GM23338 (cell line): ENCODE results near the gene VCL. TPM values are rescaled to one million over a fixed set of nuclear protein-coding genes. Genes with fewer than 3 reads are reported as not detected.

Source experiments
- ATAC-seq: fragments of 200-7000 bp; cut with Tn5 transposase; 3 replicates; pipeline ENCODE4 v1.9.1; 2020
- DNase-seq: peaks from one replicate; pipeline ENCODE4 v3.0.0-alpha.2; 2015; ENCODE audit warnings: low spot score
- H2AFZ ChIP-seq: fragments of 200-600 bp; sonication (generic); 2 replicates; pipeline ENCODE4 v1.8.0; 2016; ENCODE audit warnings: antibody characterized with exemption, mild to moderate bottlenecking, moderate library complexity
- H3F3A ChIP-seq: fragments of 200-600 bp; sonication (generic); replicated peaks from 2 replicates; pipeline ENCODE4 v1.8.0; 2017; ENCODE audit warnings: antibody characterized with exemption, mixed run types, low read depth
- H3K27ac ChIP-seq: fragments of 200-600 bp; sonication (generic); 2 replicates; pipeline ENCODE4 v1.6.1; 2016; ENCODE audit warnings: low read depth
- H3K27me3 ChIP-seq: fragments of 200-600 bp; sonication (generic); 2 replicates; pipeline ENCODE4 v1.8.0; 2016; ENCODE audit warnings: mild to moderate bottlenecking, mixed run types, moderate library complexity; ENCODE audit not compliant: insufficient read depth
- H3K36me3 ChIP-seq: fragments of 200-600 bp; sonication (generic); 2 replicates; pipeline ENCODE4 v1.8.0; 2016; ENCODE audit warnings: mild to moderate bottlenecking; ENCODE audit not compliant: insufficient read depth
- H3K4me1 ChIP-seq: fragments of 200-600 bp; sonication (generic); 2 replicates; pipeline ENCODE4 v1.8.0; 2016; ENCODE audit warnings: mild to moderate bottlenecking, moderate library complexity; ENCODE audit not compliant: insufficient read depth
- H3K4me2 ChIP-seq: fragments of 200-600 bp; sonication (generic); 2 replicates; pipeline ENCODE4 v1.7.1; 2017; ENCODE audit warnings: mixed run types
- H3K4me3 ChIP-seq: fragments of 200-600 bp; sonication (generic); 2 replicates; pipeline ENCODE4 v1.6.1; 2016; ENCODE audit warnings: mixed run types
- H3K79me2 ChIP-seq: fragments of 200-600 bp; sonication (generic); replicated peaks from 2 replicates; pipeline ENCODE4 v1.8.0; 2017; ENCODE audit warnings: mild to moderate bottlenecking; ENCODE audit not compliant: insufficient read depth
- H3K9me2 ChIP-seq: fragments of 200-600 bp; sonication (generic); 2 replicates; pipeline ENCODE4 v1.8.0; 2017; ENCODE audit not compliant: insufficient read depth
- H4K20me1 ChIP-seq: fragments of 200-600 bp; sonication (generic); replicated peaks from 2 replicates; pipeline ENCODE4 v1.8.0; 2017; ENCODE audit warnings: mild to moderate bottlenecking; ENCODE audit not compliant: insufficient read depth
- H3K27ac Mint-ChIP-seq: 2 replicates; pipeline ENCODE4 v1.8.0; 2020; ENCODE audit warnings: inconsistent platforms, mild to moderate bottlenecking, moderate library complexity, mixed read lengths
- H3K27me3 Mint-ChIP-seq: 3 replicates; pipeline ENCODE4 v1.8.0; 2022; ENCODE audit warnings: low read depth, mild to moderate bottlenecking, moderate library complexity, mixed read lengths, inconsistent platforms; ENCODE audit not compliant: insufficient read depth, poor library complexity
- H3K36me3 Mint-ChIP-seq: 3 replicates; pipeline ENCODE4 v1.8.0; 2021; ENCODE audit warnings: low read depth, mild to moderate bottlenecking, inconsistent platforms, moderate library complexity, mixed read lengths
- H3K4me1 Mint-ChIP-seq: 3 replicates; pipeline ENCODE4 v1.8.0; 2020; ENCODE audit warnings: mild to moderate bottlenecking, inconsistent platforms, mixed read lengths
- H3K4me3 Mint-ChIP-seq: 3 replicates; pipeline ENCODE4 v1.8.0; 2021; ENCODE audit warnings: moderate library complexity, mild to moderate bottlenecking, inconsistent platforms, mixed read lengths
- H3K9me3 Mint-ChIP-seq: 3 replicates; pipeline ENCODE4 v1.8.0; 2020; ENCODE audit warnings: moderate library complexity, mild to moderate bottlenecking, inconsistent platforms, mixed read lengths
- CREB1 ChIP-seq: fragments of 250-450 bp; sonication (Bioruptor Pico); IDR thresholded peaks from 2 replicates; pipeline ENCODE4 v1.5.0; 2020; ENCODE audit warnings: low read depth, mild to moderate bottlenecking, moderate library complexity
- EZH2phosphoT487 ChIP-seq: fragments of 200-600 bp; sonication (generic); IDR thresholded peaks from one replicate; pipeline ENCODE4 v1.8.1; 2018; ENCODE audit warnings: antibody characterized with exemption; ENCODE audit not compliant: unreplicated experiment
- NANOG ChIP-seq: IDR thresholded peaks from 2 replicates; pipeline ENCODE4 v1.6.1; 2016; ENCODE audit warnings: antibody characterized with exemption, borderline replicate concordance
- POLR2AphosphoS5 ChIP-seq: IDR thresholded peaks from 2 replicates; pipeline ENCODE4 v1.6.1; 2016; ENCODE audit warnings: antibody characterized with exemption, low read depth
- ZNF114 ChIP-seq: fragments of 250-450 bp; sonication (Bioruptor Pico); IDR thresholded peaks from 2 replicates; pipeline ENCODE4 v1.5.0; 2020; ENCODE audit warnings: mild to moderate bottlenecking, moderate library complexity
- ZNF331 ChIP-seq: fragments of 250-450 bp; sonication (Bioruptor Pico); IDR thresholded peaks from 2 replicates; pipeline ENCODE4 v1.5.0; 2020; ENCODE audit warnings: low read depth, mild to moderate bottlenecking, moderate library complexity
- polyA plus RNA-seq: library from polyadenylated mRNA; unstranded; fragments of >200 nt; fragmentation: Nextera tagmentation; extraction: Ambion mirVana; gene quantifications from 2 replicates; pipeline ENCODE4 v1.2.1, GENCODE V29; 2016
- total RNA-seq: library from RNA; depleted of rRNA; stranded (reverse); fragments of >200 nt; shearing (Covaris generic); gene quantifications from 2 replicates; pipeline ENCODE4 v1.2.3, GENCODE V29; 2014
- TF ChIP-seq, protein P1 (sequence below), 2 experiments: fragments of 200-600 bp in 1 of 2; sonication (generic) in 1 of 2; conservative IDR thresholded peaks; 2 replicates each; pipeline versions ENCODE4 v1.5.1 to v1.6.1; 2016 to 2017; ENCODE audit warnings: antibody characterized with exemption in 2 of 2, low read depth in 2 of 2, mild to moderate bottlenecking in 2 of 2, moderate library complexity in 1 of 2
- TF ChIP-seq, protein P2 (sequence below): fragments of 250-450 bp; sonication (Bioruptor Pico); IDR thresholded peaks from 2 replicates; pipeline ENCODE4 v1.5.0; 2020; ENCODE audit warnings: mild to moderate bottlenecking, moderate library complexity
- TF ChIP-seq, protein P3 (sequence below): IDR thresholded peaks from one replicate; pipeline ENCODE4 v1.6.1; 2018; ENCODE audit warnings: antibody characterized with exemption; ENCODE audit not compliant: unreplicated experiment

VCL gene
- total and polyA plus RNA-seq, 2 experiments from 2014 or later = 60.7 to 254 TPM

DNA sequence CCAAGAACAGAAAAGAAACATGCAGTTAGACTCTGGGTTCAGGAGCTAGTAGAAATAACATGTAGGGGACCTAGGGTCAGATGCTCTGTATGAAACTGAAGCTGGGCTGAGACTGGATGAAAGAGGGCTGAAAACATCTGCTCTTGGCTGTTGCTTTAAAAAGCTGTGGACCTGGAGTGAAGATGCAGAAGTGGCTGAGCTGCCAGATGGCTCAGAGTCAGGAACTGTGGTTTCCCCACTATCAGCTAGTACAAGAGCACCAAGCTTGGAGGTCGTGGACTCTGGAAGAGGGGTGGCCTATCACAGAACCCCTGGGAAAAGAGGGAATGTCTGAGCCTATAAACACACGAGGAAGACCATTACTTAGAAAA lies 159.0 kb downstream of the VCL start:
- no peak overlapping the region for H2AFZ ChIP-seq
- H4K20me1 ChIP-seq = no peaks in the 10 kb centered on the region; the same call in 1 of the 2 replicates
- H3K36me3 ChIP-seq = no peaks in the 10 kb centered on the region
- no peaks in the 10 kb centered on the region for H3K27me3 ChIP-seq
- H3K9me3 Mint-ChIP-seq = no peaks in the 10 kb centered on the region
- peaks cover 10% of the 10 kb centered on the region for H3K4me1 ChIP-seq
- H3K4me3 Mint-ChIP-seq = no peak overlapping the region
- ATAC-seq (no peak), DNase-seq (no peak)
- no peak overlapping the region for H3K27ac Mint-ChIP-seq
- H3K27me3 Mint-ChIP-seq = peaks cover 5% of the 10 kb centered on the region
- H3K9me2 ChIP-seq = no peaks in the 10 kb centered on the region
- no peaks in the 10 kb centered on the region; the same call in 1 of the 3 replicates for H3K36me3 Mint-ChIP-seq
- H3F3A ChIP-seq = no peaks in the 10 kb centered on the region
- no peak overlapping the region for H3K4me3 ChIP-seq
- TF ChIP-seq ZNF114 (CRISPR knock-in tag) = no peak
- TF ChIP-seq, protein P1, sequence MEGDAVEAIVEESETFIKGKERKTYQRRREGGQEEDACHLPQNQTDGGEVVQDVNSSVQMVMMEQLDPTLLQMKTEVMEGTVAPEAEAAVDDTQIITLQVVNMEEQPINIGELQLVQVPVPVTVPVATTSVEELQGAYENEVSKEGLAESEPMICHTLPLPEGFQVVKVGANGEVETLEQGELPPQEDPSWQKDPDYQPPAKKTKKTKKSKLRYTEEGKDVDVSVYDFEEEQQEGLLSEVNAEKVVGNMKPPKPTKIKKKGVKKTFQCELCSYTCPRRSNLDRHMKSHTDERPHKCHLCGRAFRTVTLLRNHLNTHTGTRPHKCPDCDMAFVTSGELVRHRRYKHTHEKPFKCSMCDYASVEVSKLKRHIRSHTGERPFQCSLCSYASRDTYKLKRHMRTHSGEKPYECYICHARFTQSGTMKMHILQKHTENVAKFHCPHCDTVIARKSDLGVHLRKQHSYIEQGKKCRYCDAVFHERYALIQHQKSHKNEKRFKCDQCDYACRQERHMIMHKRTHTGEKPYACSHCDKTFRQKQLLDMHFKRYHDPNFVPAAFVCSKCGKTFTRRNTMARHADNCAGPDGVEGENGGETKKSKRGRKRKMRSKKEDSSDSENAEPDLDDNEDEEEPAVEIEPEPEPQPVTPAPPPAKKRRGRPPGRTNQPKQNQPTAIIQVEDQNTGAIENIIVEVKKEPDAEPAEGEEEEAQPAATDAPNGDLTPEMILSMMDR (conservative IDR thresholded peaks at IDR 0.05; ENCODE audit: low read depth in 2 of 2) = no peak
- TF ChIP-seq ZNF331 (CRISPR knock-in tag) = no peak
- no peak for TF ChIP-seq CREB1 (CRISPR knock-in tag)
- TF ChIP-seq EZH2phosphoT487 = no peak
- TF ChIP-seq NANOG = no peak
- no peak for TF ChIP-seq POLR2AphosphoS5
- TF ChIP-seq, protein P2, sequence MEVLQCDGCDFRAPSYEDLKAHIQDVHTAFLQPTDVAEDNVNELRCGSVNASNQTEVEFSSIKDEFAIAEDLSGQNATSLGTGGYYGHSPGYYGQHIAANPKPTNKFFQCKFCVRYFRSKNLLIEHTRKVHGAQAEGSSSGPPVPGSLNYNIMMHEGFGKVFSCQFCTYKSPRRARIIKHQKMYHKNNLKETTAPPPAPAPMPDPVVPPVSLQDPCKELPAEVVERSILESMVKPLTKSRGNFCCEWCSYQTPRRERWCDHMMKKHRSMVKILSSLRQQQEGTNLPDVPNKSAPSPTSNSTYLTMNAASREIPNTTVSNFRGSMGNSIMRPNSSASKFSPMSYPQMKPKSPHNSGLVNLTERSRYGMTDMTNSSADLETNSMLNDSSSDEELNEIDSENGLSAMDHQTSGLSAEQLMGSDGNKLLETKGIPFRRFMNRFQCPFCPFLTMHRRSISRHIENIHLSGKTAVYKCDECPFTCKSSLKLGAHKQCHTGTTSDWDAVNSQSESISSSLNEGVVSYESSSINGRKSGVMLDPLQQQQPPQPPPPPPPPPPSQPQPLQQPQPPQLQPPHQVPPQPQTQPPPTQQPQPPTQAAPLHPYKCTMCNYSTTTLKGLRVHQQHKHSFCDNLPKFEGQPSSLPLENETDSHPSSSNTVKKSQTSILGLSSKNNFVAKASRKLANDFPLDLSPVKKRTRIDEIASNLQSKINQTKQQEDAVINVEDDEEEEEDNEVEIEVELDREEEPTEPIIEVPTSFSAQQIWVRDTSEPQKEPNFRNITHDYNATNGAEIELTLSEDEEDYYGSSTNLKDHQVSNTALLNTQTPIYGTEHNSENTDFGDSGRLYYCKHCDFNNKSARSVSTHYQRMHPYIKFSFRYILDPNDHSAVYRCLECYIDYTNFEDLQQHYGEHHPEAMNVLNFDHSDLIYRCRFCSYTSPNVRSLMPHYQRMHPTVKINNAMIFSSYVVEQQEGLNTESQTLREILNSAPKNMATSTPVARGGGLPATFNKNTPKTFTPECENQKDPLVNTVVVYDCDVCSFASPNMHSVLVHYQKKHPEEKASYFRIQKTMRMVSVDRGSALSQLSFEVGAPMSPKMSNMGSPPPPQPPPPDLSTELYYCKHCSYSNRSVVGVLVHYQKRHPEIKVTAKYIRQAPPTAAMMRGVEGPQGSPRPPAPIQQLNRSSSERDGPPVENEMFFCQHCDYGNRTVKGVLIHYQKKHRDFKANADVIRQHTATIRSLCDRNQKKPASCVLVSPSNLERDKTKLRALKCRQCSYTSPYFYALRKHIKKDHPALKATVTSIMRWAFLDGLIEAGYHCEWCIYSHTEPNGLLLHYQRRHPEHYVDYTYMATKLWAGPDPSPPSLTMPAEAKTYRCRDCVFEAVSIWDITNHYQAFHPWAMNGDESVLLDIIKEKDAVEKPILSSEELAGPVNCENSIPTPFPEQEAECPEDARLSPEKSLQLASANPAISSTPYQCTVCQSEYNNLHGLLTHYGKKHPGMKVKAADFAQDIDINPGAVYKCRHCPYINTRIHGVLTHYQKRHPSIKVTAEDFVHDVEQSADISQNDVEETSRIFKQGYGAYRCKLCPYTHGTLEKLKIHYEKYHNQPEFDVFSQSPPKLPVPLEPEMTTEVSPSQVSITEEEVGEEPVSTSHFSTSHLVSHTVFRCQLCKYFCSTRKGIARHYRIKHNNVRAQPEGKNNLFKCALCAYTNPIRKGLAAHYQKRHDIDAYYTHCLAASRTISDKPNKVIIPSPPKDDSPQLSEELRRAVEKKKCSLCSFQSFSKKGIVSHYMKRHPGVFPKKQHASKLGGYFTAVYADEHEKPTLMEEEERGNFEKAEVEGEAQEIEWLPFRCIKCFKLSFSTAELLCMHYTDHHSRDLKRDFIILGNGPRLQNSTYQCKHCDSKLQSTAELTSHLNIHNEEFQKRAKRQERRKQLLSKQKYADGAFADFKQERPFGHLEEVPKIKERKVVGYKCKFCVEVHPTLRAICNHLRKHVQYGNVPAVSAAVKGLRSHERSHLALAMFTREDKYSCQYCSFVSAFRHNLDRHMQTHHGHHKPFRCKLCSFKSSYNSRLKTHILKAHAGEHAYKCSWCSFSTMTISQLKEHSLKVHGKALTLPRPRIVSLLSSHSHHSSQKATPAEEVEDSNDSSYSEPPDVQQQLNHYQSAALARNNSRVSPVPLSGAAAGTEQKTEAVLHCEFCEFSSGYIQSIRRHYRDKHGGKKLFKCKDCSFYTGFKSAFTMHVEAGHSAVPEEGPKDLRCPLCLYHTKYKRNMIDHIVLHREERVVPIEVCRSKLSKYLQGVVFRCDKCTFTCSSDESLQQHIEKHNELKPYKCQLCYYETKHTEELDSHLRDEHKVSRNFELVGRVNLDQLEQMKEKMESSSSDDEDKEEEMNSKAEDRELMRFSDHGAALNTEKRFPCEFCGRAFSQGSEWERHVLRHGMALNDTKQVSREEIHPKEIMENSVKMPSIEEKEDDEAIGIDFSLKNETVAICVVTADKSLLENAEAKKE (CRISPR knock-in tag) = no peak
- TF ChIP-seq, protein P3, sequence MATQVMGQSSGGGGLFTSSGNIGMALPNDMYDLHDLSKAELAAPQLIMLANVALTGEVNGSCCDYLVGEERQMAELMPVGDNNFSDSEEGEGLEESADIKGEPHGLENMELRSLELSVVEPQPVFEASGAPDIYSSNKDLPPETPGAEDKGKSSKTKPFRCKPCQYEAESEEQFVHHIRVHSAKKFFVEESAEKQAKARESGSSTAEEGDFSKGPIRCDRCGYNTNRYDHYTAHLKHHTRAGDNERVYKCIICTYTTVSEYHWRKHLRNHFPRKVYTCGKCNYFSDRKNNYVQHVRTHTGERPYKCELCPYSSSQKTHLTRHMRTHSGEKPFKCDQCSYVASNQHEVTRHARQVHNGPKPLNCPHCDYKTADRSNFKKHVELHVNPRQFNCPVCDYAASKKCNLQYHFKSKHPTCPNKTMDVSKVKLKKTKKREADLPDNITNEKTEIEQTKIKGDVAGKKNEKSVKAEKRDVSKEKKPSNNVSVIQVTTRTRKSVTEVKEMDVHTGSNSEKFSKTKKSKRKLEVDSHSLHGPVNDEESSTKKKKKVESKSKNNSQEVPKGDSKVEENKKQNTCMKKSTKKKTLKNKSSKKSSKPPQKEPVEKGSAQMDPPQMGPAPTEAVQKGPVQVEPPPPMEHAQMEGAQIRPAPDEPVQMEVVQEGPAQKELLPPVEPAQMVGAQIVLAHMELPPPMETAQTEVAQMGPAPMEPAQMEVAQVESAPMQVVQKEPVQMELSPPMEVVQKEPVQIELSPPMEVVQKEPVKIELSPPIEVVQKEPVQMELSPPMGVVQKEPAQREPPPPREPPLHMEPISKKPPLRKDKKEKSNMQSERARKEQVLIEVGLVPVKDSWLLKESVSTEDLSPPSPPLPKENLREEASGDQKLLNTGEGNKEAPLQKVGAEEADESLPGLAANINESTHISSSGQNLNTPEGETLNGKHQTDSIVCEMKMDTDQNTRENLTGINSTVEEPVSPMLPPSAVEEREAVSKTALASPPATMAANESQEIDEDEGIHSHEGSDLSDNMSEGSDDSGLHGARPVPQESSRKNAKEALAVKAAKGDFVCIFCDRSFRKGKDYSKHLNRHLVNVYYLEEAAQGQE = no peak
- peaks cover 17% of the 10 kb centered on the region; the same call in 2 of the 3 replicates for H3K4me1 Mint-ChIP-seq
- no peak overlapping the region for H3K27ac ChIP-seq
- no peak overlapping the region for H3K4me2 ChIP-seq
- H3K79me2 ChIP-seq = peaks cover 91% of the 10 kb centered on the region
